ENCODE results near the gene DSC1.

The DSC1 gene

GRCh38 chr18:31162825-31163435 lies at the start of gene DSC1:
DSC1 (minus strand) TSS chr18:31162856; CDS start chr18:31162594, 262 bp downstream.
- no peak for TF ChIP-seq CTCF (IDR thresholded peaks at IDR 0.05; ENCODE audit: poor library complexity, severe bottlenecking)
- DNase-seq (ENCODE audit: low spot score) (no peak), ATAC-seq (ENCODE audit: low read depth) (no peak)
- H3K27ac ChIP-seq (ENCODE audit: poor library complexity, severe bottlenecking) = peak within 1 kb of the TSS; percentile 29
- no peak within 1 kb of the TSS for H3K4me3 ChIP-seq (ENCODE audit: severe bottlenecking)
- no peaks in the 10 kb centered on the region for H3K9me3 ChIP-seq (ENCODE audit: severe bottlenecking)
- no peaks in the 10 kb centered on the region; the same call in 1 of the 2 replicates for H3K36me3 ChIP-seq (ENCODE audit: low read depth)
- peaks cover 7% of the 10 kb centered on the region for H3K4me1 ChIP-seq (ENCODE audit: insufficient read depth, poor library complexity, severe bottlenecking)
- H3K27me3 ChIP-seq (ENCODE audit: insufficient read depth, poor library complexity, severe bottlenecking) = no peaks in the 10 kb centered on the region

GRCh38 chr18:31211047-31211446 lies 48.4 kb upstream of the DSC1 start:
- ATAC-seq (ENCODE audit: low read depth) (no peak), DNase-seq (ENCODE audit: low spot score) (no peak)
- Histone ChIP-seq H3K27me3 (ENCODE audit: insufficient read depth, poor library complexity, severe bottlenecking) (no peaks in the 10 kb centered on the region), H3K36me3 (ENCODE audit: low read depth) (no peaks in the 10 kb centered on the region), H3K4me1 (ENCODE audit: insufficient read depth, poor library complexity, severe bottlenecking) (peaks cover 6% of the 10 kb centered on the region), H3K9me3 (ENCODE audit: severe bottlenecking) (no peaks in the 10 kb centered on the region), H3K4me3 (ENCODE audit: severe bottlenecking) (no peak overlapping the region), H3K27ac (ENCODE audit: poor library complexity, severe bottlenecking) (no peak overlapping the region)
- no peak for TF ChIP-seq CTCF (IDR thresholded peaks at IDR 0.05; ENCODE audit: poor library complexity, severe bottlenecking)

GRCh38 chr18:31209041-31209440 lies 46.4 kb upstream of the DSC1 start:
- ATAC-seq (ENCODE audit: low read depth) = no peak
- Histone ChIP-seq H3K36me3 (ENCODE audit: low read depth) (no peaks in the 10 kb centered on the region), H3K27me3 (ENCODE audit: insufficient read depth, poor library complexity, severe bottlenecking) (no peaks in the 10 kb centered on the region), H3K9me3 (ENCODE audit: severe bottlenecking) (no peaks in the 10 kb centered on the region), H3K4me1 (ENCODE audit: insufficient read depth, poor library complexity, severe bottlenecking) (peaks cover 6% of the 10 kb centered on the region), H3K27ac (ENCODE audit: poor library complexity, severe bottlenecking) (no peak overlapping the region), H3K4me3 (ENCODE audit: severe bottlenecking) (no peak overlapping the region)
- DNase-seq (ENCODE audit: low spot score) = no peak
- TF ChIP-seq CTCF (IDR thresholded peaks at IDR 0.05; ENCODE audit: poor library complexity, severe bottlenecking) = no peak

GRCh38 chr18:31207391-31207790 lies 44.7 kb upstream of the DSC1 start:
- DNase-seq (ENCODE audit: low spot score) (no peak), ATAC-seq (ENCODE audit: low read depth) (no peak)
- no peak for TF ChIP-seq CTCF (IDR thresholded peaks at IDR 0.05; ENCODE audit: poor library complexity, severe bottlenecking)
- Histone ChIP-seq H3K36me3 (ENCODE audit: low read depth) (no peaks in the 10 kb centered on the region), H3K4me3 (ENCODE audit: severe bottlenecking) (no peak overlapping the region), H3K27ac (ENCODE audit: poor library complexity, severe bottlenecking) (peak overlapping the region; percentile 20), H3K27me3 (ENCODE audit: insufficient read depth, poor library complexity, severe bottlenecking) (no peaks in the 10 kb centered on the region), H3K4me1 (ENCODE audit: insufficient read depth, poor library complexity, severe bottlenecking) (peaks cover 6% of the 10 kb centered on the region), H3K9me3 (ENCODE audit: severe bottlenecking) (no peaks in the 10 kb centered on the region)

- peak overlapping the region; percentile 20 for H3K27ac ChIP-seq (ENCODE audit: poor library complexity, severe bottlenecking)
- DNase-seq (ENCODE audit: low spot score) (peak; percentile 73), ATAC-seq (ENCODE audit: low read depth) (peak; percentile 95)
- no peaks in the 10 kb centered on the region for H3K27me3 ChIP-seq (ENCODE audit: insufficient read depth, poor library complexity, severe bottlenecking)
- no peak overlapping the region for H3K4me3 ChIP-seq (ENCODE audit: severe bottlenecking)
- H3K36me3 ChIP-seq (ENCODE audit: low read depth) = no peaks in the 10 kb centered on the region
- peak; percentile 43 for TF ChIP-seq CTCF (IDR thresholded peaks at IDR 0.05; ENCODE audit: poor library complexity, severe bottlenecking)
- no peaks in the 10 kb centered on the region for H3K9me3 ChIP-seq (ENCODE audit: severe bottlenecking)
- peaks cover 6% of the 10 kb centered on the region for H3K4me1 ChIP-seq (ENCODE audit: insufficient read depth, poor library complexity, severe bottlenecking)
Observed at GRCh38 chr18:31206787-31207381, 44.2 kb upstream of the DSC1 start.

All from RWPE2 (cell line).